ENCODE results near the gene CCDC117. TPM values are rescaled to one million over a fixed set of nuclear protein-coding genes. Genes with fewer than 3 reads are reported as not detected.

CCDC117 gene
- total and polyA plus RNA-seq, 8 donors, result 7.1 to 28.6 (median 13.8) TPM

GRCh38 chr22:28793976-28794584, 21.6 kb downstream of the CCDC117 start:
- intact Hi-C loops (cut with DNase I; ENCODE audit: low total_unique reads), result no loop called here
- DNase-seq, result no peak
- Histone ChIP-seq H3K27ac (peak overlapping the region in 4 of 5 donors; percentile 100), H3K36me3 (peaks cover 54 to 72% (median 70%) of the 10 kb centered on the region in 4 donors), H3K4me1 (peaks cover 43 to 86% (median 67%) of the 10 kb centered on the region in 4 donors), H3K4me3 (peak overlapping the region in 1 of 4 donors; percentile 77), H3K27me3 (no peaks in the 10 kb centered on the region), H3K9me3 (no peaks in the 10 kb centered on the region)
- TF ChIP-seq POLR2A (IDR thresholded peaks at IDR 0.05) (no peak), POLR2AphosphoS5 (IDR thresholded peaks at IDR 0.05) (peak in 2 of 3 donors; percentile 18)
- 33 to 53% (median 51%) methylated on average over 4 of the region's 4 CpGs for WGBS, 5 donors

- TF ChIP-seq EP300 (IDR thresholded peaks at IDR 0.05) (no peak), CTCF (IDR thresholded peaks at IDR 0.05) (no peak), POLR2A (IDR thresholded peaks at IDR 0.05) (no peak), POLR2AphosphoS5 (IDR thresholded peaks at IDR 0.05) (peak in 2 of 3 donors; percentile 14 to 42)
- no peak for DNase-seq
- Histone ChIP-seq H3K9me3 (no peaks in the 10 kb centered on the region), H3K4me3 (peak overlapping the region in 2 of 4 donors; percentile 77 to 79), H3K4me1 (peaks cover 44 to 91% (median 67%) of the 10 kb centered on the region in 4 donors), H3K36me3 (peaks cover 51 to 63% (median 62%) of the 10 kb centered on the region in 4 donors), H3K27me3 (no peaks in the 10 kb centered on the region), H3K27ac (peak overlapping the region; percentile 77 to 100 (median 100))
- 34 to 64% (median 41%) methylated on average over 6 of the region's 6 CpGs for WGBS, 5 donors
- intact Hi-C loops (cut with DNase I; ENCODE audit: low total_unique reads), result no loop called here
Observed at GRCh38 chr22:28795071-28795693, 22.7 kb downstream of the CCDC117 start.

- intact Hi-C loops (cut with DNase I; ENCODE audit: low total_unique reads), result no loop called here
- H3K27ac ChIP-seq, result peak overlapping the region; percentile 12 to 100 (median 100)
- DNase-seq, result no peak
Observed at GRCh38 chr22:28795932-28796856, 23.7 kb downstream of the CCDC117 start.

More at GRCh38 chr22:28795932-28796856, 23.7 kb downstream of the CCDC117 start:
- H3K4me1 ChIP-seq, result peaks cover 44 to 84% (median 62%) of the 10 kb centered on the region in 4 donors
- no peaks in the 10 kb centered on the region for H3K9me3 ChIP-seq
- no peak for TF ChIP-seq POLR2A (IDR thresholded peaks at IDR 0.05)
- no peak for TF ChIP-seq EP300 (IDR thresholded peaks at IDR 0.05)
- no peak for TF ChIP-seq CTCF (IDR thresholded peaks at IDR 0.05)
- peak in 2 of 3 donors; percentile 11 to 18 for TF ChIP-seq POLR2AphosphoS5 (IDR thresholded peaks at IDR 0.05)
- H3K36me3 ChIP-seq, result peaks cover 51 to 62% (median 61%) of the 10 kb centered on the region in 4 donors
- H3K27me3 ChIP-seq, result no peaks in the 10 kb centered on the region
- H3K4me3 ChIP-seq, result peak overlapping the region in 2 of 4 donors; percentile 77 to 79
- 33 to 54% (median 44%) methylated on average over 5 of the region's 5 CpGs for WGBS, 5 donors
